HepG2 (cell line): Measurements from ENCODE around the gene SYNGR4. TPM values are rescaled to one million over a fixed set of nuclear protein-coding genes. Genes with fewer than 3 reads are reported as not detected.
A peak's percentile ranks its signal among the peaks of the same experiment; 100 is the strongest.

ENCODE experiments used
- CREBL2 ChIP-seq: sonication (generic); formaldehyde crosslinking; IDR thresholded peaks from 2 replicates; pipeline ENCODE4 v1.8.1; 2023; ENCODE audit warnings: missing genetic modification reagents, mild to moderate bottlenecking, borderline replicate concordance
- CSRNP2 ChIP-seq: sonication (generic); formaldehyde crosslinking; conservative IDR thresholded peaks from 2 replicates; pipeline ENCODE4 v1.8.0; 2022; ENCODE audit warnings: low read depth, missing genetic modification reagents
- HOMEZ ChIP-seq: IDR thresholded peaks from 2 replicates; pipeline ENCODE4 v1.6.1; 2016; ENCODE audit warnings: low read depth
- IKZF5 ChIP-seq: IDR thresholded peaks from 2 replicates; pipeline ENCODE4 v1.6.1; 2018; ENCODE audit warnings: missing genetic modification reagents, mild to moderate bottlenecking, missing compliant biosample characterization
- KAT8 ChIP-seq: IDR thresholded peaks from 2 replicates; pipeline ENCODE4 v1.6.1; 2016; ENCODE audit warnings: missing genetic modification reagents, missing compliant biosample characterization
- KDM4B ChIP-seq: sonication (generic); formaldehyde crosslinking; IDR thresholded peaks from 2 replicates; pipeline ENCODE4 v1.4.0; 2020; ENCODE audit warnings: missing genetic modification reagents
- KDM6A ChIP-seq: IDR thresholded peaks from 2 replicates; pipeline ENCODE4 v1.6.1; 2016; ENCODE audit warnings: low read depth
- POGZ ChIP-seq: sonication (generic); formaldehyde crosslinking; IDR thresholded peaks from 2 replicates; pipeline ENCODE4 v1.4.0; 2020; ENCODE audit warnings: mild to moderate bottlenecking, missing genetic modification reagents
- SNRNP70 ChIP-seq: fragments of 200-400 bp; formaldehyde crosslinking; IDR thresholded peaks from 2 replicates; pipeline ENCODE4 v1.6.1; 2017; ENCODE audit warnings: mild to moderate bottlenecking, low read depth, low read length, moderate library complexity
- TCF12 ChIP-seq, 2 experiments: fragments of 450-650 bp in 1 of 2; sonication (generic) in 1 of 2; formaldehyde crosslinking in 1 of 2; IDR thresholded peaks; 2 replicates each; pipeline versions ENCODE4 v1.6.1 to v1.8.0; 2017 to 2022; ENCODE audit warnings: antibody characterized with exemption in 1 of 2, mild to moderate bottlenecking in 1 of 2, missing genetic modification reagents in 1 of 2, moderate library complexity in 1 of 2
- TOE1 ChIP-seq: sonication (generic); formaldehyde crosslinking; IDR thresholded peaks from 2 replicates; pipeline ENCODE4 v1.4.0; 2020; ENCODE audit warnings: mild to moderate bottlenecking, missing genetic modification reagents
- TSC22D2 ChIP-seq: sonication (generic); formaldehyde crosslinking; IDR thresholded peaks from 2 replicates; pipeline ENCODE4 v1.5.1; 2020; ENCODE audit warnings: missing genetic modification reagents, mild to moderate bottlenecking, borderline replicate concordance
- ZFX ChIP-seq: sonication (generic); formaldehyde crosslinking; IDR thresholded peaks from 2 replicates; pipeline ENCODE4 v1.4.0; 2020; ENCODE audit warnings: mild to moderate bottlenecking, low read depth, missing genetic modification reagents, moderate library complexity
- ZNF317 ChIP-seq: sonication (generic); formaldehyde crosslinking; IDR thresholded peaks from 2 replicates; pipeline ENCODE4 v1.5.0; 2020; ENCODE audit warnings: mild to moderate bottlenecking, missing genetic modification reagents
- ZNF451 ChIP-seq: sonication (generic); formaldehyde crosslinking; IDR thresholded peaks from 2 replicates; pipeline ENCODE4 v1.5.0; 2020; ENCODE audit warnings: mild to moderate bottlenecking, missing genetic modification reagents
- ZNF547 ChIP-seq: sonication (generic); formaldehyde crosslinking; IDR thresholded peaks from 2 replicates; pipeline ENCODE4 v1.5.1; 2020; ENCODE audit warnings: mild to moderate bottlenecking, missing genetic modification reagents
- ZNF558 ChIP-seq: sonication (generic); formaldehyde crosslinking; IDR thresholded peaks from 2 replicates; pipeline ENCODE4 v1.9.0; 2022; ENCODE audit warnings: mild to moderate bottlenecking, missing genetic modification reagents, borderline replicate concordance
- ZNF614 ChIP-seq: IDR thresholded peaks from 2 replicates; pipeline ENCODE4 v1.6.1; 2018; ENCODE audit warnings: missing biosample characterization, missing genetic modification reagents, inconsistent platforms, borderline replicate concordance
- ZNF687 ChIP-seq: sonication (generic); formaldehyde crosslinking; IDR thresholded peaks from 2 replicates; pipeline ENCODE4 v1.5.1; 2020; ENCODE audit warnings: mild to moderate bottlenecking, missing genetic modification reagents, moderate library complexity
- ZNF724P ChIP-seq: sonication (generic); formaldehyde crosslinking; IDR thresholded peaks from 2 replicates; pipeline ENCODE4 v1.8.0; 2022; ENCODE audit warnings: missing genetic modification reagents, borderline replicate concordance
- polyA plus RNA-seq, 8 experiments: library from polyadenylated mRNA; depleted of rRNA in 3 of 8; stranded (reverse) in 7 of 8; unstranded in 1 of 8; fragments of >200 nt; fragmentation: Illumina TruSeq in 4 of 8; extraction: Trizol in 4 of 8; gene quantifications; 2 replicates each; pipeline versions ENCODE4 v1.2.1 to v1.2.3, GENCODE V29; 2011 to 2016; ENCODE audit warnings: low read depth in 4 of 8, missing spikeins in 1 of 8, mixed read lengths in 1 of 8; ENCODE audit not compliant: insufficient read depth in 1 of 8
- total RNA-seq, 5 experiments: library from RNA; depleted of rRNA; stranded (reverse); fragments of >200 nt; fragmentation: Illumina TruSeq; extraction: Trizol; gene quantifications; 2 replicates each; pipeline ENCODE4 v1.2.3, GENCODE V29; 2016; ENCODE audit warnings: low read depth in 1 of 5

SYNGR4 gene
- total and polyA plus RNA-seq, 2 of the 13 experiments (the other 11 are each of a cell fraction or from before 2014, with no cell fraction given), result not detected

- peak; percentile 33; the same call in 1 of the 2 replicates for TF ChIP-seq HOMEZ (CRISPR knock-in tag)
- no peak for TF ChIP-seq TOE1 (CRISPR knock-in tag)
- peak; percentile 50; the same call in 1 of the 2 replicates for TF ChIP-seq KAT8 (CRISPR knock-in tag)
- no peak for TF ChIP-seq TCF12 (IDR thresholded peaks at IDR 0.05)
- TF ChIP-seq TCF12 (CRISPR knock-in tag; IDR thresholded peaks at IDR 0.05), result no peak
- TF ChIP-seq CREBL2 (CRISPR knock-in tag), result no peak
- TF ChIP-seq ZNF558, result no peak; the same call in 1 of the 2 replicates
- TF ChIP-seq KDM6A (CRISPR knock-in tag), result no peak
- no peak; the same call in 1 of the 2 replicates for TF ChIP-seq IKZF5 (CRISPR knock-in tag)
- peak; percentile 64; the same call in 1 of the 2 replicates for TF ChIP-seq ZNF614 (CRISPR knock-in tag)
- TF ChIP-seq SNRNP70, result no peak
- no peak for TF ChIP-seq ZNF724P (CRISPR knock-in tag)
- TF ChIP-seq ZNF317 (CRISPR knock-in tag), result 0 out of 2 replicates have a peak, but pooled peaks have one; percentile 14
- TF ChIP-seq ZNF687, result peak; percentile 58; the same call in 1 of the 2 replicates
- peak; percentile 25; the same call in 1 of the 2 replicates for TF ChIP-seq KDM4B (CRISPR knock-in tag)
- no peak for TF ChIP-seq CSRNP2 (CRISPR knock-in tag)
- 0 out of 2 replicates have a peak, but pooled peaks have one; percentile 50 for TF ChIP-seq ZNF547 (CRISPR knock-in tag)
- no peak for TF ChIP-seq ZNF451 (CRISPR knock-in tag)
- no peak for TF ChIP-seq POGZ
- no peak for TF ChIP-seq ZFX (CRISPR knock-in tag)
- TF ChIP-seq TSC22D2 (CRISPR knock-in tag), result no peak
Observed at GRCh38 chr19:48391100-48392005, 27.2 kb downstream of the SYNGR4 start, which contains the start of gene KDELR1 (continued).
